Adipocyte (in vitro differentiated cells): Measurements from ENCODE around the gene FAM3A.
"Not testable (repeated sequence)": the region's sequence is repeated elsewhere in the genome, so short reads cannot be mapped to it uniquely, and the experiment has no call there.

Experiments used
- DNase-seq: peaks from one replicate; pipeline ENCODE4 v3.0.0-alpha.2; 2015; ENCODE audit warnings: low read depth
- H3K27me3 ChIP-seq: replicated peaks from 2 replicates; pipeline ENCODE4 v1.7.0; 2013; ENCODE audit warnings: mild to moderate bottlenecking, low read length, moderate library complexity; ENCODE audit not compliant: control insufficient read depth, insufficient read depth
- H3K36me3 ChIP-seq: 2 replicates; pipeline ENCODE4 v1.7.0; 2013; ENCODE audit warnings: low read length, mild to moderate bottlenecking, moderate library complexity; ENCODE audit not compliant: control insufficient read depth, insufficient read depth, severe bottlenecking
- H3K4me1 ChIP-seq: 2 replicates; pipeline ENCODE4 v1.7.0; 2013; ENCODE audit warnings: mild to moderate bottlenecking, low read length, moderate library complexity; ENCODE audit not compliant: control insufficient read depth, insufficient read depth
- H3K4me3 ChIP-seq: 2 replicates; pipeline ENCODE4 v1.7.0; 2013; ENCODE audit warnings: mild to moderate bottlenecking, low read length, moderate library complexity
- H3K9ac ChIP-seq: 2 replicates; pipeline ENCODE4 v1.7.0; 2013; ENCODE audit warnings: mild to moderate bottlenecking, low read length, moderate library complexity
- H3K9me3 ChIP-seq: 2 replicates; pipeline ENCODE4 v1.7.0; 2013; ENCODE audit warnings: mild to moderate bottlenecking, low read length, moderate library complexity; ENCODE audit not compliant: control insufficient read depth

FAM3A gene

DNA sequence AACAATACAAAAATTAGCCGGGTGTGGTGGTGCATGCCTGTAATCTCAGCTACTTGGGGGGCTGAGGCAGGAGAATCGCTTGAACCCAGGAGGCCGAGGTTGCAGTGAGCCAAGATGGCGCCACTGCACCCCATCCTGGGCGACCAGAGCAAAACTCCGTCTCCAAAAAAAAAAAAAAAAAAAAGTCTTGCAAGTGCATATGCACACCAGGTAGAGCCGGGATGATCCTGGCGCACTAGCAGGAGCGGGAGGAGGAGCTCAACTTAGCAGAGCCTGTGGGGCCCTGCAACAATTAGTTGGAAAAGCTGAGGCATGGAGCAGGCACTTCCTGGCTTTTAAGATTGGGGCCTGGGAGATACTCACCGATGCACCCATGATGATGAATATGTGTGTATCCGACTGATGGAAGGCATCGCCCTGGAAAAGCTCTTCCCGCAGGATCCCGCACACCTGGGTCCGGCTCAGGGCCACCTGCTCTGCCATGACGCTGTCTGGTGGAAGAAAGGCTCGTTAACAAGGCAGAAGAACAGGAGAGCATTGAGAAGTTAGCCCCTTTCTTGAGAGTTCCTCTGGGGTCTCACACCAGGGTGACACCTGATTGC is 29.7 kb upstream of the FAM3A start:
- Histone ChIP-seq H3K9ac (peak overlapping the region; percentile 92), H3K27me3 (no peaks in the 10 kb centered on the region), H3K4me1 (peaks cover 50% of the 10 kb centered on the region), H3K9me3 (peaks cover 4% of the 10 kb centered on the region), H3K4me3 (peak overlapping the region; percentile 86), H3K36me3 (peaks cover 10% of the 10 kb centered on the region)
- DNase-seq: no peak

DNA sequence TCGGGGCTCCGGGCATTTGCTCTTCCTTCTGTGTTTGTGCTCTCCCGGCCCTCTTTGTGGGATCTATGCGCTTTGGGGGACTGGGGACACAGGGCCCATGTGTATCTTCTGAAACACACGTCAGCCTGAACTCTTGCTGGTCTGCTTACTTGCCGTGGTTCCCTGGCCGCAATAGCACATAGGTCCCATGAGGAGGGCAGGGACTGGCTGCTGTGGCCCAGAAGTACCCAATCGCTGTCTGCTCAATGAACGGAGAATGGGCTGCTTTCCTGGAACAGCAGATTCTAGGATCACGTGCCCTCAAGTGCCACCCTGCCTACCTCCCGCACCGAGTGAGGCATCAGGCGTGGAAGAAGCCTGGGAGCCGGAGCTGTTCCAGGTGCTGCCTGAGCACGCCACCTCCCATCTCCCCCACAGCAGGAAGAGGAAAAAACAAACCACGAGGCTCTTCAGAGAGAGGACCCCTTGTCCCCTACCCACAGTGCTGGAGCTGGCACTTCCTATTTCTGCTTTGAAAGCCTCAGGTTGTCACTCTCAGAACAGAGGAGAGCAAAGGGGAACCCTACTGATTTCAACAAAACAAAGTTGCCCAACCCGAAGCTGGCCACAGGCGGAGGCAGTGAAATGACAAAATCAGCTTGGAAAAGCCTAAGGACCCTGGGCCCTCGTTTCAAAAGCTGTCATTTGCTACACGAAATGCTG is 26.8 kb upstream of the FAM3A start:
- Histone ChIP-seq H3K4me3 (peak overlapping the region; percentile 62), H3K36me3 (peaks cover 17% of the 10 kb centered on the region), H3K9me3 (peaks cover under 1% of the 10 kb centered on the region), H3K9ac (peak overlapping the region; percentile 85), H3K4me1 (peaks cover 43% of the 10 kb centered on the region), H3K27me3 (no peaks in the 10 kb centered on the region)
- DNase-seq: no peak

DNA sequence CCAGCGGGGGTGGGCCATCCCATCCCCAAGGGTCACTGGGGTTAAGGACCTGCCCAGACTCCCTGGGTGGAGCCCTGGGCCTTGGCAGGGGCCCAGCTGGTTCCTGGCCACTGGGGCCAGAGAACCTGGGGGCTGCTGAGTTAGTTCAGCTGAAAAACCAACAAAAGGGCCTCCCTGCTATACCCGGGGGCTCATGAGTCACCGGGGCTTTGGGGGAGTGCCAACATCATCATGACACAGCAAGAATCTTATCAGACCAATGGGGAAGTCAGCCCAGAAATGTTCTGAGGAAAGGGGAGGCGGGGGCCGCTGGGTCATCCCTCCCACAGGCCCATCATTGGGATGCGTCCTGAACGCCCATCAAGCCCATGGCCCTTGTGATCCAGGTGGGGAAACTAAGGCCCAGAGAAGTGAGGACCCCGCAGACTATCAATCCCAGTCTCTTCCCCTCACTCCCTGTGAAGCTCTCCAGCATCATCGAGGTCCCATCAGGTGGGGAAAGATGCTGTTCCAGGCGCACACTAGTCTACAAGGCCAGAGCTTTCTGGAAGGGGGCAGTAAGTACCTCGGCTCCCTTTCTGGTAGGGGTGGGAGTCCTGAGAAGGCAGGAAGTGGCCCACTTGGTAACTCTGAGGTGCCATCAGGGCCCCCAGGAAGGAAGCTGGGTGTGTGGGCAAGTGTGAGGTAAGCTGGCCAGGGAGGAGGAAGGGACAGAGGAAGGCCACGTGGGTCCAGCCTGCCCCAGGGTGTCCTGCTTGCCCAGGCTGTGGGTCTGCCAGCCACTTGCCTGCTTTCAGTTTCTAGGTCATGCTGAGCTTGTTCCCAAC is 26.1 kb upstream of the FAM3A start:
- H3K9me3 ChIP-seq: no peaks in the 10 kb centered on the region
- H3K4me3 ChIP-seq: peak overlapping the region; percentile 62
- peak overlapping the region; percentile 85 for H3K9ac ChIP-seq
- no peaks in the 10 kb centered on the region for H3K27me3 ChIP-seq
- H3K4me1 ChIP-seq: peaks cover 43% of the 10 kb centered on the region
- peak; percentile 89 for DNase-seq
- H3K36me3 ChIP-seq: peaks cover 20% of the 10 kb centered on the region

DNA sequence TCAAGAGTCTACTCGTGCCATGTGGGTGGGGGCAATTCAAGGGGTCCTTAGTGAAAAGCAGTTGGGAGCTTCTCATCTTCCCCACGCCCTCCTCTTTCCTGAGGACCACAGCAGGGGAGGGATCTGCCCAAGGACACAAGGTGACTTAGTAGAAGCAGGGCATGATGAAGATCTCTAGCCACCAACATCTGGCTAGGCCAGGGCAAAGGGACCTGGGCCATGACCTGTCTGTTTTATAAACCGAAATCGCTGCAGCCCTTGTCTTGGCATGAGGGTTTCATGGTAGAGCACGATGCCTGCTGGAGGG is 25.5 kb upstream of the FAM3A start:
- no peaks in the 10 kb centered on the region for H3K9me3 ChIP-seq
- peaks cover 43% of the 10 kb centered on the region for H3K4me1 ChIP-seq
- H3K4me3 ChIP-seq: no peak overlapping the region
- H3K9ac ChIP-seq: peak overlapping the region; percentile 53
- DNase-seq: no peak
- peaks cover 20% of the 10 kb centered on the region for H3K36me3 ChIP-seq
- no peaks in the 10 kb centered on the region for H3K27me3 ChIP-seq

DNA sequence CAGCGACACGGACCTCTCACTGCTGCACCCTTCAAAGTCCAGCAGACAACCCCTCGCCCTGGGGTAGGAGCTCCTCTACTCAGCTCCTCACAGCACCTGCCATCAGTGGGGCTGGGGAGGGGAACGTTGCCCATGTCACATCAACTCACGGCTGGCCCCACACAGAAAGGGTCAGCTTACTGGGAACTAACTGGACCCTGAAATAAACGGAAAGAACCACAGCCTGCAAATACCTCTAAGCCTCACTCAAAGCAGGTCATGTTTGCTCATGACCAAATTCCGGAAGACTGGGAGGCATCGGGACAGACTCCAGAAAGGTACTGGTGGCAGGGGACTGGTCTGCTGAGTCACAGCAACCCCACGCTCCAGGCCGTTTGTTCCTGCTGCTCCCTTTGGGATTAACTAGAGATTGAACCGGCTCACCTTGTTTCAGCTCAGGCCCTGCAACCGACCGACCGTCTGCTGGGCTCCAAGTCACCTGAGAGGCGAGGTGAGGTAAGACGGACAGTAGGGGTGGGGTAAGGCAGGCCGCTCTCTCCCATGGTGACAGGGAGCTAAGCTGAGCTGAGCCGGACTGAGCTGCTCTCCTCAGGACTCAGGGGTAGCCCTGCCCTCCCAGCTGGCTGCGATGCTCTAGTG is 25.0 kb upstream of the FAM3A start:
- H3K9me3 ChIP-seq: no peaks in the 10 kb centered on the region
- DNase-seq: no peak
- peak overlapping the region; percentile 53 for H3K9ac ChIP-seq
- H3K4me1 ChIP-seq: peaks cover 43% of the 10 kb centered on the region
- H3K27me3 ChIP-seq: no peaks in the 10 kb centered on the region
- peaks cover 24% of the 10 kb centered on the region for H3K36me3 ChIP-seq
- H3K4me3 ChIP-seq: no peak overlapping the region

DNA sequence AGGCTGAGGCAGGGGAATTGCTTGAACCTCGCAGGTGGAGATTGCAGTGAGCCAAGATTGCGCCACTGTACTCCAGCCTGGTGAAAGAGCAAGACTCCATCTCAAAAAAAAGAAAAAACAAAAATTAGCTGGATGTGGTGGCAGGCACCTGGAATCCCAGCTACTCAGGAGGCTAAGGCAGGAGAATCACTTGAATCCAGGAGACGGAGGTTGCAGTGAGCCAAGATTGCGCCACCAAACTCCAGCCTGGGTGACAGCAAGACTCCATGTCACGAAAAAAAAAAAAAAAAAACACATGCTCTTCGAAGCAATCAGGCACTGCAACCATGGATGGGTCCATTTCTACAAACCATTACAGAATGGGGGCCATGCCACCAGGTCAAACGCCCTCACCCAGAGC is 24.3 kb upstream of the FAM3A start:
- Histone ChIP-seq H3K36me3 (peaks cover 31% of the 10 kb centered on the region), H3K4me1 (peaks cover 43% of the 10 kb centered on the region)
- DNase-seq, H3K9ac ChIP-seq, H3K9me3 ChIP-seq, H3K27me3 ChIP-seq, H3K4me3 ChIP-seq: not testable (repeated sequence)

DNA sequence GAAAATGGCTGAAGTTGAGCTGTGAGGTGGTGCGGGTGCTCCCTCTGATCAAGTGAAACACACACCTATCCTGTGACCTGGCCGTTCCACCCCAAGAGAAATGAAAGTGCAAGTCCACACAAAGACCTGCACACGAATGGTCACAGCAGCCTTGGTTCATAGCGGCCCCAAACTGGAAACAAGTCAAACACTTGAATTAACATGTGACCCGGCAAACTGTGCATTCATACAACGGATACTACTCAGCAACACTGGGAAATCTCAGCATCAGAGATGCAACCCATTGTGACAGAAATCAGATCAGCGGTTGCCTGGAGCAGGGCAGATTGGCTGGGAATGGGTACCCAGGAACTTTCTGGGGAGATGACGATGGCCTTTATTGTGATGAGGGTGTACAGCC is 23.0 kb upstream of the FAM3A start:
- Histone ChIP-seq H3K4me1 (peaks cover 37% of the 10 kb centered on the region), H3K27me3 (no peaks in the 10 kb centered on the region), H3K9ac (no peak overlapping the region), H3K9me3 (no peaks in the 10 kb centered on the region), H3K36me3 (peaks cover 31% of the 10 kb centered on the region), H3K4me3 (no peak overlapping the region)
- DNase-seq: no peak

DNA sequence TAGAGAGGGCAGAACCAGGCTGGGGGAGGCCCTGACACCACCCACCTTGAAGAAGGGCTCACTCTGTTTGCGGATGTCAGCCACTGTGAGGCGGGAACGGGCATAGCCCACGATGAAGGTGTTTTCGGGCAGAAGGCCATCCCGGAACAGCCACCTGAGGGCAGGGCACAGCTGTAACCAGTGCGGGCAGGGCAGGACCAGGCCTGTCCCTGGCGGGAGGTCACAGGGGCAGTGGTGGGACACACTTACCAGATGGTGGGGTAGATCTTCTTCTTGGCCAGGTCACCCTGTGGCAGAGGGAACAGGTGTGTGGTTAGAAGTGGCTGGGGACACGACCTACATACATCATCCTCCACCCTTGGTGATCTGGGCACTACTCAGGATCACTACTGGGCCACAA is 19.9 kb upstream of the FAM3A start:
- Histone ChIP-seq H3K27me3 (no peaks in the 10 kb centered on the region), H3K9ac (no peak overlapping the region), H3K9me3 (no peaks in the 10 kb centered on the region), H3K4me1 (peaks cover 12% of the 10 kb centered on the region), H3K4me3 (no peak overlapping the region), H3K36me3 (peaks cover 57% of the 10 kb centered on the region)
- DNase-seq: no peak

DNA sequence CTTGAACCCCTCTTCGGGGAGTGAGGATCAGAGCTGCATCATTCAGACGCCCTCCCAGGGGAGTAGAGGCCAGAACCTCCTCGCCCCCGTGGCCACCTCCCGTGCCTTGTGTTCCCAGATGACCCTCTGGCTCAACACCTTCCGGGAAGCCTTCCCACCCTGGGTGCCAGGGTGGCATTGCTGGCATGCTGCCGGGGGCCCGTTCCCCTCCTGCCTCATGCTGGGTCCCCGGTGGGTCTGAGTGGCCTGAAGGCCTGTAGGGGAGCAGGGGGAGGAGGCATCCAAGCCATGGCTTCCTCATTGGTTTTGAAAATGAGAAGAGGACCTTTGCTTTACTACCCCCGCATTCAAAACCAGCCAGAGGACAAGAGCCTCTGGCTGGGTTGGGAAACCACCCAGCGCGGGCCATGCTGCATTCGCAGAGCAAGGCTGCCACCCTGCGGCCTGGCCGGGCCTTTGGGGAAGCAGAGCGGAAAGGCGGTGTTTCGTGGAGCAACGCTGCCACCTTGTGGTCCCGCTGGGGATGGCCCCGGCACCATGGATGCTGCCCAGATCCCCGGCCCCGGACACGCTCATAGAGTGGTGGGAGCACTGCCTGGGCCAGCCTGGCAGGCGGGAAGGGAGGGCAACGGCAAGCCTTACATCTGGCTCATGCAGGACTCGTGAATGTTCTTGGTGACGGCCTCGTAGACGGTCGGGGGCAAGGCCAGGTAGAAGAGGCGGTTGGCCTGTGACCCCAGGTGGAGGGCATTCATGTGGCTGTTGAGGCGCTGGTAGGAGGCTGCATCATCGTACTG is 18.7 kb upstream of the FAM3A start:
- Histone ChIP-seq H3K4me3 (no peak overlapping the region), H3K9ac (peak overlapping the region; percentile 60), H3K27me3 (no peaks in the 10 kb centered on the region), H3K9me3 (no peaks in the 10 kb centered on the region), H3K36me3 (peaks cover 59% of the 10 kb centered on the region), H3K4me1 (peaks cover 7% of the 10 kb centered on the region)
- peak; percentile 90 for DNase-seq

DNA sequence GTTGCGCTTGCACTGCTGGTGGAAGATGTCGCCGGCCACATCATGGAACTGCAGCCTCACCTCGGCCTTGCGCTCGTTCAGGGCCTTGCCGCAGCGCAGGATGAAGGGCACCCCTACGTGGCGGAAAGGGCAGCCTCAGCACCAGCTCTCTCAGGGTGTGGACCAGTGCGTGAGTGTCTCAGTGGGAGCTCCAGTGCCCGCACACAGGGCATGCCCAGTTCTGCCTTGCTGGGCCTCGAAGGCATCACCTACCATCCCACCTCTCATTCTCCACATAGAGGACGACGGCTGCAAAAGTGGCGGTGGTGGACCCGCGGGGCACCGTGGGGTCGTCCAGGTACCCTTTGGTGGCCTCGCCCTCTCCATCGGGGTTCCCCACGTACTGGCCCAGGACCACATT is 16.7 kb upstream of the FAM3A start:
- peaks cover 12% of the 10 kb centered on the region for H3K4me1 ChIP-seq
- peaks cover 50% of the 10 kb centered on the region for H3K36me3 ChIP-seq
- H3K4me3 ChIP-seq: no peak overlapping the region
- H3K27me3 ChIP-seq: no peaks in the 10 kb centered on the region
- no peaks in the 10 kb centered on the region for H3K9me3 ChIP-seq
- DNase-seq: no peak
- H3K9ac ChIP-seq: no peak overlapping the region
